Left ventricle myocardium inferior (tissue), 1 donor: ENCODE measurements around the gene NELFCD. TPM values are rescaled to one million over a fixed set of nuclear protein-coding genes. Genes with fewer than 3 reads are reported as not detected.

ENCODE experiments used
- DNase-seq: peaks from one replicate; pipeline ENCODE4 v3.0.0-alpha.2; 2020
- H3K27ac ChIP-seq: fragments of 200-600 bp; replicated peaks from 2 replicates; pipeline ENCODE4 v1.8.0; 2021
- H3K27me3 ChIP-seq: fragments of 200-600 bp; 2 replicates; pipeline ENCODE4 v1.8.0; 2021; ENCODE audit warnings: low read depth
- H3K36me3 ChIP-seq: fragments of 200-600 bp; 2 replicates; pipeline ENCODE4 v1.8.0; 2021
- H3K4me1 ChIP-seq: fragments of 200-600 bp; 2 replicates; pipeline ENCODE4 v1.8.0; 2021
- H3K4me3 ChIP-seq: fragments of 200-600 bp; 2 replicates; pipeline ENCODE4 v1.8.0; 2021; ENCODE audit warnings: mild to moderate bottlenecking, moderate library complexity
- H3K9me3 ChIP-seq: fragments of 200-600 bp; replicated peaks from 2 replicates; pipeline ENCODE4 v1.8.0; 2021
- CTCF ChIP-seq: fragments of 200-600 bp; IDR thresholded peaks from 2 replicates; pipeline ENCODE4 v1.8.0; 2021; ENCODE audit warnings: antibody characterized with exemption, mild to moderate bottlenecking, borderline replicate concordance
- intact Hi-C: fragments of 100-400 bp; cut with micrococcal nuclease; formaldehyde crosslinking; loops from one replicate; pipeline ENCODE4 v1.11.0; 2022
- total RNA-seq: library from RNA; stranded (reverse); fragmentation: NEBNext Ultra II Directional; extraction: Animal tissue kit (Norgen Biotek cat#: 25700); gene quantifications from one replicate; pipeline ENCODE4 v1.2.1, GENCODE V29; 2021
- donor health status: DM: no; HTN: yes; CAD: no; lungs with severe emphysema.

NELFCD gene
- total RNA-seq, 1 donor from 2014 or later: 30.4 TPM

DNA sequence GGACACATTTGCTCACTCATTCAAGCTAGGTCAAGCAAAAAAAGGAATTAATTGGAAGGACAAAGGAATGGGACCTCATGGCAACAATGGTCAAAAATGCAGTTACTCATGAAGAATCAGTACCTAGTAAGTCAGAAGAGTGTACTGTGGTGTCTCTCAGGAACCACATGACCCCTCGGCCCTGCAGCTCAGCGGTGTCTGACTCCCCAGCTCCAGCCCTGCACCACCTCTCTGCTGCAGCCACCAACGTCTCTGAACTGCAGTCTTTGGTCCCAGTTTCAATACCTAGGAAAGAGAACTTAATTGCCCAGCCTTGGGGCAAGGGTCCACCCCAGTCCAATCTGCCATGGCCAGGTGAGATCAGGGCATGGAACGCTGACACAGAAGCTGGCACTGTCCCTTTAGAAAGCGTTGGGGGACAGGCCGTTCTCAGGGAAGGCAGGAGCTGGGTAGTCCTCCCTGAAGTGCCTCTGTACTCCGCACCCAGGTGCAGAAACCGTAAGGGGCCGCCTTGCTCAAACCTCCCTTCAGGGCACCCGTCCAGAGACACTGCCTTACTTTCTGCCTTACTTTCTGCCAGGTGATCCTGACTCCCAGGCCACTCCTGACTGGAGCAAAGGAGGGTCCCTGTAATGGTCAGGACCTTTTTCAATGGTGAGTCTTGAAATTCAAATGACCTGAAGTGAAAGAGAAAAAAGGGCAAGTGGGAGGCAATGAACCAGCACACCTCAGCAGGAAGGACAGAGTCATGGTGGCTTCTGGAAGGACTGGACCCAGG, 13.2 kb upstream of the NELFCD start:
- peaks cover 17% of the 10 kb centered on the region for H3K9me3 ChIP-seq

DNA sequence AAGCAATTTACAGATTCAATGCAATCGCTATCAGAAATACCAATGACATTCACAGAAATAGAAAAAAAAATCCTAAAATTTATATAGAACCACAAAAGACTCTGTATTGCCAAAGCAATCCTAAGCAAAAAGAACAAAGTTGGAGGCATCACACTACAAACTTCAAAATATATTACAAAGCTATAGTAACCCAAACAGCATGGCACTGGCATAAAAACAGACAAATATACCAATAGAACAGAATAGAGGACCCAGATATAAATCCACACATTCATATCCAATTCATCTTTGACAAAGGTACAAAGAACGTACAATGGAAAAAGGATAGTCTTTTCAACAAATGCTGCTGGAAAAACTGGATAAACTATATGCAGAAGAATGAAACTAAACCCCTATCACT, 11.6 kb upstream of the NELFCD start:
- Histone ChIP-seq H3K4me1 (no peaks in the 10 kb centered on the region), H3K36me3 (no peaks in the 10 kb centered on the region), H3K27me3 (no peaks in the 10 kb centered on the region), H3K27ac (no peak overlapping the region), H3K4me3 (no peak overlapping the region), H3K9me3 (peaks cover 12% of the 10 kb centered on the region)
- no peak for DNase-seq
- no peak for TF ChIP-seq CTCF
- intact Hi-C loops: no loop called here

More for the DNA sequence above, 13.2 kb upstream of the NELFCD start:
- no peak overlapping the region for H3K27ac ChIP-seq
- no peak overlapping the region for H3K4me3 ChIP-seq
- no peaks in the 10 kb centered on the region for H3K4me1 ChIP-seq
- intact Hi-C loops: no loop called here
- no peak for DNase-seq
- no peak for TF ChIP-seq CTCF
- H3K36me3 ChIP-seq: no peaks in the 10 kb centered on the region
- H3K27me3 ChIP-seq: no peaks in the 10 kb centered on the region

DNA sequence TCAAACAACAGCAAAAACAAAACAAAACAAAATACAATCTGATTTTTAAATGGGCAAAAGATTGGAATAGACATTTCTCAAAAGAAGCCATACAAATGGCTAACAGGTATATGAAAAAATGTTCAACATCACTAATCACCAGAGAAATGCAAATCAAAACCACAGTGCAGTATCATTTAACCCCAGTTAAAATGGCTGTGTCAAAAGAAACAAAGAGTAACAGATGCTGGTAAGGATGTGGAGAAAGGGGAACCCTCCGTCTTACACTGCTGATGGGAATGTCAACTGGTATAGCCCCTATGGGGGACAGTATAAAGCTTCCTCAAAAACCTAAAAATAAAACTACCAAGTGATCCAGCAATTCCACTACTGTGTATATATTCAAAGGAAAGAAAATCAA, 10.9 kb upstream of the NELFCD start:
- intact Hi-C loops: loop anchor here (10.0 kb wide), 1 partner anchor 45 kb away; no protein-coding TSS in a partner anchor
- DNase-seq: no peak

GRCh38 chr20:58971429-58971828, 9.6 kb upstream of the NELFCD start:
- Histone ChIP-seq H3K9me3 (peaks cover 32% of the 10 kb centered on the region), H3K27me3 (no peaks in the 10 kb centered on the region), H3K4me3 (no peak overlapping the region), H3K27ac (no peak overlapping the region), H3K4me1 (no peaks in the 10 kb centered on the region), H3K36me3 (no peaks in the 10 kb centered on the region)
- DNase-seq: no peak
- intact Hi-C loops: loop anchor here (10.0 kb wide), 1 partner anchor 47 kb away; no protein-coding TSS in a partner anchor
- TF ChIP-seq CTCF: no peak

More for the DNA sequence above, 10.9 kb upstream of the NELFCD start:
- Histone ChIP-seq H3K4me1 (no peaks in the 10 kb centered on the region), H3K36me3 (no peaks in the 10 kb centered on the region), H3K9me3 (peaks cover 19% of the 10 kb centered on the region), H3K27ac (no peak overlapping the region), H3K27me3 (no peaks in the 10 kb centered on the region), H3K4me3 (no peak overlapping the region)
- no peak for TF ChIP-seq CTCF

GRCh38 chr20:58973179-58973578, 7.9 kb upstream of the NELFCD start:
- Histone ChIP-seq H3K36me3 (no peaks in the 10 kb centered on the region), H3K4me1 (no peaks in the 10 kb centered on the region), H3K4me3 (no peak overlapping the region), H3K27me3 (no peaks in the 10 kb centered on the region), H3K27ac (no peak overlapping the region), H3K9me3 (peaks cover 37% of the 10 kb centered on the region)
- no peak for DNase-seq
- intact Hi-C loops: loop anchor here (10.0 kb wide), 1 partner anchor 48 kb away; no protein-coding TSS in a partner anchor
- no peak for TF ChIP-seq CTCF
